Stimulated activated memory B cell treated with anti-CD40 and anti-IgM and Interleukin-4, amounts not matched to agents 10 μg/mL and 1 μg/mL and 100 μg/mL, for 72 hours (primary cell): ENCODE data around the gene CDK10.

ENCODE experiments used
- ATAC-seq: fragments of 150-1000 bp; cut with Tn5 transposase; 2 replicates; pipeline ENCODE4 v1.10.0; 2021
- H3K27ac Mint-ChIP-seq: one replicate; pipeline ENCODE4 v1.8.0; 2022; ENCODE audit warnings: mild to moderate bottlenecking, mixed read lengths
- H3K27me3 Mint-ChIP-seq: one replicate; pipeline ENCODE4 v1.8.0; 2022; ENCODE audit warnings: mixed read lengths
- H3K36me3 Mint-ChIP-seq: one replicate; pipeline ENCODE4 v1.8.0; 2022; ENCODE audit warnings: mixed read lengths
- H3K4me1 Mint-ChIP-seq: one replicate; pipeline ENCODE4 v1.8.0; 2022; ENCODE audit warnings: mixed read lengths
- H3K4me3 Mint-ChIP-seq: one replicate; pipeline ENCODE4 v1.8.0; 2022; ENCODE audit warnings: mild to moderate bottlenecking, moderate library complexity, mixed read lengths
- H3K9me3 Mint-ChIP-seq: one replicate; pipeline ENCODE4 v1.8.0; 2022; ENCODE audit warnings: mixed read lengths

CDK10 gene

DNA sequence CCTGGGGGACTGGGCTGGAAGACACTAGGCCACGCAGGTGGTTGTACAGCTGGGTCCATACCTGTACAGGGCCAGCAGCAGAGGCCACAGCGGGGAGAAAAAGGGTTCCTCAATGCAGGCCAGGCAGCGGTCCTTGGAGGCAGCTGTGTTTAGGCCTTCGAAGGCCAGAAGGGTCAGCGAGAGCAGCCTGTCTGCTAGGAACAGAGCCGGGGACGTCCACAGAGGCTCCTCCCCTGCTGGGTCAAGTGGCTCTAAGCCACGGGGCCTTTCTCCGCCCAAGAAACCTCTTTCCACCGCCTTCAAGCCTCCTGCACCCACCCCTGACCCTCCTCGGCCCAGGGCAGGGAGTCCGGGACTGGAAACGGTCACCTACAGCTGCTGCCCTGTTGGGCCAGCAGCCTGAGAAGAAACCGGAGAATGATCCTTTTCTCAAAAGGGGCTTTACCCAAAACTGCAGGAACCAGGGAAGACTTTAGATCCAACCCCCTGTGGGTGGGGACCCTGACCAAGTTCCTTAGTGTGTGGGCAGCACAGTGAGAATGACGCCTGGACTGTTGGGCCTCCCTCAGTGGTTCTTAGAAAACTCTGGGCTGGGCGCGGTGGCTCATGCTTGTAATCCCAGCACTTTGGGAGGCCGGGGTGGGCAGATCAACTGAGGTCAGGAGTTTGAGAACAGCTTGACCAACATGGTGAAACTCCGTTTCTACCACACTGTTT, 23.4 kb downstream of the CDK10 start:
- ATAC-seq = no peak
- Mint-ChIP-seq H3K27me3 (no peaks in the 10 kb centered on the region), H3K4me1 (peaks cover 17% of the 10 kb centered on the region), H3K36me3 (peaks cover 5% of the 10 kb centered on the region), H3K9me3 (no peaks in the 10 kb centered on the region), H3K27ac (no peak overlapping the region), H3K4me3 (no peak overlapping the region)

DNA sequence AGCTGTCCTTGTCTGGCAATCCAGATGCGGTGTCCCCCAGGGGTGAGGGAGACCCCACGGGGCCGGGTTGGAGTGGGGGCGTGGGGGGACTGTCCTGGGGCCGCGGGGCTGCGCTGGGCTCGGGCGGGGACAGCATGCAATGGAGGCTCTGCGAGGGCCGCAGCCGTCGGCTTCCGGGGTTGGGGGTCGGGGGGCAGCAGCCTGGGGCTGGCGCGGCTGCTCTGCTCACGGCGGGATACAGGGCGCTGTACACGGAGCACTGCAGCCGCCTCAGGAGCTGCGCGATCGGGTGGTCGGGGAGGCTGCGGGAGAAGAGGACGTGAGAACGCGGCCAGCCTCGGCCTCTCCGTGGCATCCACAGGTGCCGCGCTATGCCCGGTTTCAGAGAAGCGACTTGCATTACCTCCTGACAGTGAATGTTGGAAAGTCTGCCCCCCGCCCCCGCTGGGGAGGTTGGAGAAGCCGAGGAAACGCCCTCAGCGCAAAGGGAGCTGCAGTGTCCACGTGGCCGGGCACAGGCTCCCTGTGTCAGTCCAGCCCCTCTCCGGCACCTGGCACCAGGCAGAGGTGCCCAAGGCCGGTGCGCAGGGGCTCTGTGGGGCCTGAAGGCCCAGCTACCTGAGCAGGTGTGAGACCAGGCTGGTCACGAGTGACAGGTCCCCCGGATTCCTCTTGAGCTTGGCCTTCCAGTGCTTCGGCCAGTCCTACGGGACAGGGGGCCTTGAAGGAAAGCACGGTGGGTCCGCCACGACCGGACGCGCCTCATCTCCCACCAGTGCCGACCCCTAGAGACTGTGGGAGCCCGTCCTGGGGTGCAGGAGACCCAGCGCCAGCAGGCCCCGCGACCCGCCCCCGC, 24.4 kb downstream of the CDK10 start:
- Mint-ChIP-seq H3K4me3 (no peak overlapping the region), H3K27ac (no peak overlapping the region), H3K36me3 (peaks cover 9% of the 10 kb centered on the region), H3K9me3 (no peaks in the 10 kb centered on the region), H3K27me3 (no peaks in the 10 kb centered on the region), H3K4me1 (peaks cover 12% of the 10 kb centered on the region)
- no peak for ATAC-seq

GRCh38 chr16:89711601-89712273, 25.2 kb downstream of the CDK10 start:
- peak overlapping the region; percentile 67 for H3K27ac Mint-ChIP-seq
- no peaks in the 10 kb centered on the region for H3K9me3 Mint-ChIP-seq
- no peaks in the 10 kb centered on the region for H3K27me3 Mint-ChIP-seq
- H3K4me3 Mint-ChIP-seq = peak overlapping the region; percentile 81
- H3K36me3 Mint-ChIP-seq = peaks cover 9% of the 10 kb centered on the region
- H3K4me1 Mint-ChIP-seq = peaks cover 8% of the 10 kb centered on the region
- peak; percentile 81 for ATAC-seq

GRCh38 chr16:89712274-89712781, 25.8 kb downstream of the CDK10 start:
- peak overlapping the region; percentile 67 for H3K27ac Mint-ChIP-seq
- H3K36me3 Mint-ChIP-seq = peaks cover 13% of the 10 kb centered on the region
- ATAC-seq = peak; percentile 9
- no peaks in the 10 kb centered on the region for H3K27me3 Mint-ChIP-seq
- peaks cover 10% of the 10 kb centered on the region for H3K4me1 Mint-ChIP-seq
- no peaks in the 10 kb centered on the region for H3K9me3 Mint-ChIP-seq
- peak overlapping the region; percentile 81 for H3K4me3 Mint-ChIP-seq

- no peak for ATAC-seq
- H3K36me3 Mint-ChIP-seq = peaks cover 25% of the 10 kb centered on the region
- no peaks in the 10 kb centered on the region for H3K9me3 Mint-ChIP-seq
- H3K4me3 Mint-ChIP-seq = no peak overlapping the region
- no peak overlapping the region for H3K27ac Mint-ChIP-seq
- H3K4me1 Mint-ChIP-seq = peaks cover 32% of the 10 kb centered on the region
- no peaks in the 10 kb centered on the region for H3K27me3 Mint-ChIP-seq
Observed at GRCh38 chr16:89716493-89716892, 30.0 kb downstream of the CDK10 start.

GRCh38 chr16:89716916-89717687, 30.6 kb downstream of the CDK10 start:
- no peak overlapping the region for H3K4me3 Mint-ChIP-seq
- H3K27me3 Mint-ChIP-seq = no peaks in the 10 kb centered on the region

DNA sequence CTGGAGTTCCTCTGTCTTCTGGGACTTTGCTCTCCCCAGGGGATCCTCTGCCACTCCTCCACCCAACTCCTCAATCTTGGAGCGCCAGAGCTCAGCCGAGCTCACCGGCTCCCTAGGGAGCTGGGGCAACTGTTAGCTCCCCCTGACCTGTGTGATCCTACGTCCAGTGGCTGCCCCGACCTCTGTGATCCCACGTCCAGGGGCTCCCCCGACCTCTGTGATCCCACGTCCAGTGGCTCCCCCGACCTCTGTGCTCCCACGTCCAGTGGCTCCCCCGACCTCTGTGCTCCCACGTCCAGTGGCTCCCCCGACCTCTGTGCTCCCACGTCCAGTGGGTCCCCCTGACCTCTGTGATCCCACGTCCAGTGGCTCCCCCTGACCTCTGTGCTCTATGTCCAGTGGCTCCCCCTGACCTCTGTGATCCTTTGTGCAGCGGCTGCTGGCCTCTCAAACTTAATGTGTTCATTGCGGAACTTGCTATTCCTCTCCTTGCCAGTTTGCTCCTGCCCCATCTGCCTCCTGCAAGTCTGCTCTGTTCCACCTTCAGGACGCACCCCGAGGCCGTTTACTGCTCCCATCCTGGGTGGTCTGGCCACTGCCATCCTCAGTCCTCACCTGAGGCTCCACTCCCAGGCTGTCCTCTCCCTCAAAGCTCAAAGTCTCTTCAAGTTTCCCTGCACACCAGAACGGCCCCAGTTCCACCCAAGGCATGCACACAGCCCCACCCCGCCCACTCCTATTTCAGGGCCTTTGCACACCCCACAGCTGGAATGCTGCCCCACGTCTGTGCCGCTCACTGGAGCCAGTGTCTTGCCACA, 31.4 kb downstream of the CDK10 start:
- peaks cover 31% of the 10 kb centered on the region for H3K36me3 Mint-ChIP-seq

More at GRCh38 chr16:89716916-89717687, 30.6 kb downstream of the CDK10 start:
- Mint-ChIP-seq H3K9me3 (no peaks in the 10 kb centered on the region), H3K27ac (no peak overlapping the region), H3K4me1 (peaks cover 30% of the 10 kb centered on the region), H3K36me3 (peaks cover 25% of the 10 kb centered on the region)
- no peak for ATAC-seq

DNA sequence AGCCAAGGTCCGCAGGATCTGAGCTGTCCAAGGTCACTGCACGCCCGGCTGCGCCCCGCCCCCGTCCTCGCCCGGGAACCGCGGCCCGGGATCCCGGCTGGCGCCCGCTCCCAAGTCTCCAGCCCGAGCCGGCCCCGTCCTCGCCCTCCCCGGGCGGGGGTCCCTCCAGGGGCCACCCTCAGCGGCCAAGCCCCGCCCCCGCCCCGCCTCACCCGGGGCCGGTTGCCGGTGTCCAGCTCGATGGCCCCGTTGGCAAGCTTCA, 34.0 kb downstream of the CDK10 start:
- Mint-ChIP-seq H3K36me3 (peaks cover 26% of the 10 kb centered on the region), H3K27me3 (no peaks in the 10 kb centered on the region), H3K4me1 (peaks cover 41% of the 10 kb centered on the region), H3K27ac (peak overlapping the region; percentile 61), H3K9me3 (no peaks in the 10 kb centered on the region), H3K4me3 (peak overlapping the region; percentile 72)
- peak; percentile 24 for ATAC-seq

More for the DNA sequence above, 31.4 kb downstream of the CDK10 start:
- Mint-ChIP-seq H3K27me3 (no peaks in the 10 kb centered on the region), H3K4me3 (no peak overlapping the region), H3K27ac (no peak overlapping the region), H3K9me3 (no peaks in the 10 kb centered on the region), H3K4me1 (peaks cover 30% of the 10 kb centered on the region)
- ATAC-seq = no peak

- Mint-ChIP-seq H3K27ac (peak within 1 kb of the TSS; percentile 79), H3K36me3 (peaks cover 26% of the 10 kb centered on the region), H3K9me3 (no peaks in the 10 kb centered on the region), H3K27me3 (no peaks in the 10 kb centered on the region), H3K4me3 (peak within 1 kb of the TSS; percentile 77), H3K4me1 (peaks cover 41% of the 10 kb centered on the region)
- ATAC-seq = peak; percentile 85
Observed at GRCh38 chr16:89720813-89721545, 34.5 kb downstream of the CDK10 start, which contains the start of the genes VPS9D1 and ZNF276. Gene VPS9D1, minus strand, starts transcription at chr16:89720898. Its CDS starts 37 bp downstream, at chr16:89720861. Gene ZNF276, plus strand, starts transcription at chr16:89721537. Its CDS starts 104 bp downstream, at chr16:89721641.

DNA sequence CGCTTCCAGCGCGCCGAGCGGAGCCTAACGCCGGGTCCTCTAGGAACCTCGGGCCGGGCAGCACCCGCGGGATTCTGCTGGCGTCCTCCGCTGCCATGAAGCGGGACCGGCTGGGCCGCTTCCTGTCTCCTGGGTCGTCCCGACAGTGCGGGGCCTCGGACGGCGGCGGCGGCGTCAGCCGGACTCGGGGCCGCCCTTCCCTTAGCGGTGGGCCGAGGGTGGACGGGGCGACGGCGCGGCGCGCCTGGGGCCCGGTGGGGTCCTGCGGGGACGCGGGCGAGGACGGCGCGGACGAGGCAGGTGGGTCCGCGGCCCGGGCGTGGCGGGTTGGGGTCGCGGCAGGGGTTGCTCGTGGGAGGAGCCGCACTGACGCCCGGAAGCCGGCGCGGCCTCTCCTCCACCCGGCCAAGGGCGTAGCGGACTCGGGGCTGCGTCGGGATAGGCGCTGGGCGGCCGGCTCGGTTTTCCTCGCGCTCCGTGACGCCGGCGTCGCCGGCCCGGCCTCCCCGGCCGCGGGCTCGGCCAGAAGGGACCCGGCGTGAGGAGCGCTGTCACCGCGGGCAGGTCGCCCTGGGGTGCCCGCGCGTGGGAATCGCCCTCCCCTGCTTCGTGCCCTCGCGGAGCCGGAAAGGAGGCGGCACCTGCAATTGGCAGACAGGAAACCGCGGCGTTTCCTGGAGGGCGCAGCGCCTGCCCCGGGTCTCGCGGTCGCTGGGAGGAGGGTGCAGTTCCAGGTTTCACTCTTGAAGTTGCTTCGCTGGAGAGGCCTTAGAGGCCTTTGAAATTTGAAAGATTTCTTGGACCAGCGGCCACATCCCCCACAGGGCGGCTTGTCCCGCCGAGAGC, 35.3 kb downstream of the CDK10 start:
- H3K27ac Mint-ChIP-seq = peak overlapping the region; percentile 79
- H3K4me1 Mint-ChIP-seq = peaks cover 41% of the 10 kb centered on the region
- H3K4me3 Mint-ChIP-seq = peak overlapping the region; percentile 77
- no peaks in the 10 kb centered on the region for H3K9me3 Mint-ChIP-seq
- ATAC-seq = peak; percentile 73
- peaks cover 27% of the 10 kb centered on the region for H3K36me3 Mint-ChIP-seq
- no peaks in the 10 kb centered on the region for H3K27me3 Mint-ChIP-seq

- Mint-ChIP-seq H3K27ac (peak overlapping the region; percentile 79), H3K4me3 (peak overlapping the region; percentile 77), H3K36me3 (peaks cover 24% of the 10 kb centered on the region), H3K9me3 (no peaks in the 10 kb centered on the region), H3K27me3 (no peaks in the 10 kb centered on the region), H3K4me1 (peaks cover 36% of the 10 kb centered on the region)
- ATAC-seq = peak; percentile 24
Observed at GRCh38 chr16:89722392-89723278, 36.1 kb downstream of the CDK10 start.
